Measurements from ENCODE around the gene MBD4. TPM values are rescaled to one million over a fixed set of nuclear protein-coding genes. Genes with fewer than 3 reads are reported as not detected.
A peak's percentile ranks its signal among the peaks of the same experiment; 100 is the strongest.

MBD4 gene
- total RNA-seq, 1 experiment from 2014 or later: 130 TPM

DNA sequence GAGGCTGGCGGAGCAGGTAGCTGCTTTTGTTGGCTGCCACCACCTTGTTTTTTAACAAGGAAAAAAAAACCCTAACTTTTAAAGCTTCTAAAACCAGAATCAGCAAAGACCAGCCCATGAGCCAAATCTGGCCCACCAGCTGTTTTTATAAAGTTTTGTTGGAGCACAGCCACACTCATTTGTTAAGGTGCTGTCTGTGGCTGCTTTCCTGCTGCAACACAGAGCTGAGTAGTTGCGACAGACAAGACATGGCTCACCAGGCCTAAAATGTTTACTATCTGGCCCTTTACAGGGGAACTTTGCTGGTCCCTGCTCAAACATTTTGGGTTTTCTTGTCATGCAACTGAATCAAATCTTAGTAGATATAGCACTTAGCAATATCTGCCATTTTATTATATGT lies 30.2 kb downstream of the MBD4 start:
- Histone ChIP-seq H3K79me2 (ENCODE audit: low read length) (no peaks in the 10 kb centered on the region), H3K4me3 (ENCODE audit: low read length) (no peak overlapping the region), H2AFZ (ENCODE audit: low read length) (peak overlapping the region; percentile 62), H4K20me1 (ENCODE audit: insufficient read depth, low read depth, low read length) (no peaks in the 10 kb centered on the region), H3K4me1 (ENCODE audit: low read length) (peaks cover 6% of the 10 kb centered on the region), H3K36me3 (ENCODE audit: insufficient read depth, low read length) (no peaks in the 10 kb centered on the region), H3K27ac (ENCODE audit: low read length) (no peak overlapping the region), H3K9me2 (replicated peaks; ENCODE audit: insufficient read depth, low read length) (no peaks in the 10 kb centered on the region), H3K4me2 (ENCODE audit: low read depth, low read length, poor library complexity, severe bottlenecking) (no peak overlapping the region), H3K27me3 (ENCODE audit: low read length) (no peaks in the 10 kb centered on the region), H3K9me3 (ENCODE audit: low read length) (no peaks in the 10 kb centered on the region), H3K9ac (ENCODE audit: low read length) (no peak overlapping the region)
- no peak for DNase-seq

GRCh38 chr3:129404610-129405009 lies 35.1 kb downstream of the MBD4 start:
- H3K9ac ChIP-seq (ENCODE audit: low read length): no peak overlapping the region
- no peak overlapping the region for H3K27ac ChIP-seq (ENCODE audit: low read length)
- no peaks in the 10 kb centered on the region for H3K36me3 ChIP-seq (ENCODE audit: insufficient read depth, low read length)
- DNase-seq: no peak
- H3K4me1 ChIP-seq (ENCODE audit: low read length): peaks cover 15% of the 10 kb centered on the region
- no peaks in the 10 kb centered on the region for H3K9me3 ChIP-seq (ENCODE audit: low read length)
- H3K9me2 ChIP-seq (replicated peaks; ENCODE audit: insufficient read depth, low read length): no peaks in the 10 kb centered on the region
- no peaks in the 10 kb centered on the region for H4K20me1 ChIP-seq (ENCODE audit: insufficient read depth, low read depth, low read length)
- H3K4me3 ChIP-seq (ENCODE audit: low read length): no peak overlapping the region
- H3K27me3 ChIP-seq (ENCODE audit: low read length): no peaks in the 10 kb centered on the region
- H3K79me2 ChIP-seq (ENCODE audit: low read length): no peaks in the 10 kb centered on the region
- no peak overlapping the region for H3K4me2 ChIP-seq (ENCODE audit: low read depth, low read length, poor library complexity, severe bottlenecking)
- H2AFZ ChIP-seq (ENCODE audit: low read length): no peak overlapping the region

DNA sequence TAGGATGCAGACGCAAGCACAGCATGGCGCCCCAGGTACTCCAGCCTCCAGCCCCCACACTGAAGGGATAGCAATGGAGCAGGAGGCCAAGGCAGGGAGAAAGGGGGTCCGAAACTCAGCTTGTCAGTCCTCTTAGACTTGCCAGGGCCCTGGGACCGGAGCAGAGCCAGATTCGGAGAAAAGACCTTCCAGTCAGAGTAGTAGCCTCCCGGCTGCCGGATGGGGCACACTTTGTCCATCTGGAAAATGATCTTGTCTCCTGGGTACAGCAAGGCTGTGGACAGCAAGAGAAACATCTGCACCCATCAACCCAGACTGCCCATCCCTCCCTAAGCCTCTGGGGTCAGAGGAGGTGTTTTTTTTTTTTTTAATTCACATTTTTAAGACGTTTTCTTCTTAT lies 35.6 kb downstream of the MBD4 start:
- no peaks in the 10 kb centered on the region for H4K20me1 ChIP-seq (ENCODE audit: insufficient read depth, low read depth, low read length)
- no peak overlapping the region for H3K27ac ChIP-seq (ENCODE audit: low read length)
- no peaks in the 10 kb centered on the region for H3K27me3 ChIP-seq (ENCODE audit: low read length)
- H3K4me1 ChIP-seq (ENCODE audit: low read length): peaks cover 11% of the 10 kb centered on the region
- DNase-seq: no peak
- H3K9ac ChIP-seq (ENCODE audit: low read length): no peak overlapping the region
- H3K9me2 ChIP-seq (replicated peaks; ENCODE audit: insufficient read depth, low read length): no peaks in the 10 kb centered on the region
- no peaks in the 10 kb centered on the region for H3K9me3 ChIP-seq (ENCODE audit: low read length)
- H3K4me2 ChIP-seq (ENCODE audit: low read depth, low read length, poor library complexity, severe bottlenecking): no peak overlapping the region
- peaks cover 1% of the 10 kb centered on the region for H3K79me2 ChIP-seq (ENCODE audit: low read length)
- H3K4me3 ChIP-seq (ENCODE audit: low read length): no peak overlapping the region
- no peaks in the 10 kb centered on the region for H3K36me3 ChIP-seq (ENCODE audit: insufficient read depth, low read length)
- H2AFZ ChIP-seq (ENCODE audit: low read length): no peak overlapping the region

GRCh38 chr3:129403450-129403849 lies 36.3 kb downstream of the MBD4 start:
- peaks cover 3% of the 10 kb centered on the region; the same call in 1 of the 2 replicates for H4K20me1 ChIP-seq (ENCODE audit: insufficient read depth, low read depth, low read length)
- no peak overlapping the region for H3K4me2 ChIP-seq (ENCODE audit: low read depth, low read length, poor library complexity, severe bottlenecking)
- H3K4me1 ChIP-seq (ENCODE audit: low read length): peaks cover 11% of the 10 kb centered on the region
- H3K4me3 ChIP-seq (ENCODE audit: low read length): no peak overlapping the region
- H3K9me2 ChIP-seq (replicated peaks; ENCODE audit: insufficient read depth, low read length): no peaks in the 10 kb centered on the region
- DNase-seq: no peak
- no peaks in the 10 kb centered on the region for H3K27me3 ChIP-seq (ENCODE audit: low read length)
- no peak overlapping the region for H2AFZ ChIP-seq (ENCODE audit: low read length)
- H3K79me2 ChIP-seq (ENCODE audit: low read length): peaks cover 8% of the 10 kb centered on the region
- H3K9me3 ChIP-seq (ENCODE audit: low read length): no peaks in the 10 kb centered on the region
- H3K36me3 ChIP-seq (ENCODE audit: insufficient read depth, low read length): no peaks in the 10 kb centered on the region
- no peak overlapping the region for H3K27ac ChIP-seq (ENCODE audit: low read length)
- H3K9ac ChIP-seq (ENCODE audit: low read length): no peak overlapping the region

GRCh38 chr3:129402616-129403015 lies 37.1 kb downstream of the MBD4 start:
- Histone ChIP-seq H3K36me3 (ENCODE audit: insufficient read depth, low read length) (no peaks in the 10 kb centered on the region), H3K27ac (ENCODE audit: low read length) (no peak overlapping the region), H3K27me3 (ENCODE audit: low read length) (no peaks in the 10 kb centered on the region), H3K4me1 (ENCODE audit: low read length) (peaks cover 20% of the 10 kb centered on the region), H3K9me3 (ENCODE audit: low read length) (no peaks in the 10 kb centered on the region), H4K20me1 (ENCODE audit: insufficient read depth, low read depth, low read length) (peaks cover 10% of the 10 kb centered on the region; the same call in 1 of the 2 replicates), H3K9me2 (replicated peaks; ENCODE audit: insufficient read depth, low read length) (no peaks in the 10 kb centered on the region), H2AFZ (ENCODE audit: low read length) (no peak overlapping the region), H3K9ac (ENCODE audit: low read length) (no peak overlapping the region), H3K4me3 (ENCODE audit: low read length) (no peak overlapping the region), H3K4me2 (ENCODE audit: low read depth, low read length, poor library complexity, severe bottlenecking) (no peak overlapping the region), H3K79me2 (ENCODE audit: low read length) (peaks cover 17% of the 10 kb centered on the region)
- DNase-seq: no peak

- Histone ChIP-seq H3K4me3 (ENCODE audit: low read length) (no peak overlapping the region), H2AFZ (ENCODE audit: low read length) (no peak overlapping the region)
Observed at GRCh38 chr3:129402210-129402609, 37.5 kb downstream of the MBD4 start.

DNA sequence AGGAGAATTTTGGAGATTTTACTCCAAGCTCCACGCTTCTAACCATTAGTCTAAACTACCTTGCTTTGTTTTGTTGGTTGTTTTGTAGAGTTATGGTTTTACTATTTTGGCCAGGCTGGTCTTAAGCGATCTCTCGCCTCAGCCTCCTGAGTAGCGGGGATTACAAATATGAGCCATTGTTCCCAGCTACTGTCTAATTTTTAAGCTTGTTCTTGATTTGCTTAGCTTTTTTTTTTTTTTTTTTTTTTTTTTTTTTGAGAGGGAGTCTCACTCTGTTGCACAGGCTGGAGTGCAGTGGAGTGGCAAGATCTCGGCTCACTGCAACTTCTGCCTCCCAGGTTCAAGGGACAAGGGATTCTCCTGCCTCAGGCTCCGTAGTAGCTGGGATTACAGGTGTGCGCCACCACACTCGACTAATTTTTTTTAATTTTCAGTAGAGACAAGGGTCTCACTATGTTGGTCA lies 39.8 kb downstream of the MBD4 start:
- Histone ChIP-seq H2AFZ (ENCODE audit: low read length) (peak overlapping the region; percentile 25; the same call in 1 of the 2 replicates), H3K9ac (ENCODE audit: low read length) (peak overlapping the region; percentile 84)
- no peak for DNase-seq

More at GRCh38 chr3:129402210-129402609, 37.5 kb downstream of the MBD4 start:
- no peaks in the 10 kb centered on the region for H3K36me3 ChIP-seq (ENCODE audit: insufficient read depth, low read length)
- peaks cover 22% of the 10 kb centered on the region for H3K4me1 ChIP-seq (ENCODE audit: low read length)
- H3K9ac ChIP-seq (ENCODE audit: low read length): no peak overlapping the region
- no peak for DNase-seq
- peaks cover 10% of the 10 kb centered on the region; the same call in 1 of the 2 replicates for H4K20me1 ChIP-seq (ENCODE audit: insufficient read depth, low read depth, low read length)
- no peak overlapping the region for H3K4me2 ChIP-seq (ENCODE audit: low read depth, low read length, poor library complexity, severe bottlenecking)
- H3K27me3 ChIP-seq (ENCODE audit: low read length): no peaks in the 10 kb centered on the region
- H3K9me2 ChIP-seq (replicated peaks; ENCODE audit: insufficient read depth, low read length): no peaks in the 10 kb centered on the region
- no peaks in the 10 kb centered on the region for H3K9me3 ChIP-seq (ENCODE audit: low read length)
- H3K79me2 ChIP-seq (ENCODE audit: low read length): peaks cover 21% of the 10 kb centered on the region
- no peak overlapping the region for H3K27ac ChIP-seq (ENCODE audit: low read length)

DNA sequence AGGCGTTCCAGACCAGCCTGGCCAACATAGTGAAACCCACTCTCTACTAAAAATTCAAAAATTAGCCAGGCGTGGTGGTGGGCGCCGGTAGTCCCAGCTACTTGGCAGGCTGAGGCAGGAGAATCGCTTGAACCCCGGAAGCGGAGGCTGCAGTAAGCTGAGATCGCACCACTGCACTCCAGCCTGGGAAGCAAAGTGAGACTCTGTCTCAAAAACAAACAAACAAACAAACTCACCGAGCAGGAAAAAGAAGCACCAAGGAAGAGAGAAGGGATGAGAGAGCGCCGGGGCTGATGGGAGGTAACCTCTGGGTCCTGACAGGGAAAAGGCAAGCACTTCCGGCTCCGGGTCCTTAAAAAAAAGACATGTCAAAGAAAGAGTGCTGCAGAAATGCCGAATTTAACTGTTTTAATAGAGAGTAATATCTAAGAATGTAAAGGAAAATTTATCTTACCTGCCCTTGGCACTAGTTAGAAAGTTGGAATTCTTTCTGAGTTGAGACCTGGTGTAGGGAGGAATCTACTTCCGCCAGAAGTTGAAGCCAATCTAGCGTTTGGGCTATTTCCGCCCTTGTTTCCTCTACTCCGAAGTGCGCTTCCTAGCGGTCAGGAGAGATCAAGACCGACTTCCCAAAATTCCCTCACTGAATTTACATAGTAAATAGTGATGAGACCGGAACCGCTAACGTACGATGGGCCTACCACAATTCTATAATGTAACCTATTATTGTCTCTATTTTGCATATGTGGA lies 40.4 kb downstream of the MBD4 start:
- H3K4me1 ChIP-seq (ENCODE audit: low read length): peaks cover 22% of the 10 kb centered on the region
- H3K27ac ChIP-seq (ENCODE audit: low read length): peak overlapping the region; percentile 61
- peaks cover 29% of the 10 kb centered on the region; the same call in 1 of the 2 replicates for H4K20me1 ChIP-seq (ENCODE audit: insufficient read depth, low read depth, low read length)
- H3K79me2 ChIP-seq (ENCODE audit: low read length): peaks cover 43% of the 10 kb centered on the region
- H3K36me3 ChIP-seq (ENCODE audit: insufficient read depth, low read length): peaks cover 6% of the 10 kb centered on the region; the same call in 1 of the 2 replicates
- peak; percentile 96 for DNase-seq
- peak overlapping the region; percentile 84 for H3K4me3 ChIP-seq (ENCODE audit: low read length)
- H2AFZ ChIP-seq (ENCODE audit: low read length): peak overlapping the region; percentile 25
- H3K4me2 ChIP-seq (ENCODE audit: low read depth, low read length, poor library complexity, severe bottlenecking): peak overlapping the region; percentile 93
- H3K27me3 ChIP-seq (ENCODE audit: low read length): no peaks in the 10 kb centered on the region
- H3K9me2 ChIP-seq (replicated peaks; ENCODE audit: insufficient read depth, low read length): no peaks in the 10 kb centered on the region
- peak overlapping the region; percentile 84 for H3K9ac ChIP-seq (ENCODE audit: low read length)
- no peaks in the 10 kb centered on the region for H3K9me3 ChIP-seq (ENCODE audit: low read length)

More for the DNA sequence above, 39.8 kb downstream of the MBD4 start:
- peak overlapping the region; percentile 84 for H3K4me3 ChIP-seq (ENCODE audit: low read length)
- peaks cover 22% of the 10 kb centered on the region for H3K4me1 ChIP-seq (ENCODE audit: low read length)
- H3K79me2 ChIP-seq (ENCODE audit: low read length): peaks cover 43% of the 10 kb centered on the region
- peak overlapping the region; percentile 93 for H3K4me2 ChIP-seq (ENCODE audit: low read depth, low read length, poor library complexity, severe bottlenecking)
- H3K36me3 ChIP-seq (ENCODE audit: insufficient read depth, low read length): peaks cover 3% of the 10 kb centered on the region; the same call in 1 of the 2 replicates
- H4K20me1 ChIP-seq (ENCODE audit: insufficient read depth, low read depth, low read length): peaks cover 29% of the 10 kb centered on the region; the same call in 1 of the 2 replicates
- no peaks in the 10 kb centered on the region for H3K9me3 ChIP-seq (ENCODE audit: low read length)
- no peaks in the 10 kb centered on the region for H3K27me3 ChIP-seq (ENCODE audit: low read length)
- peak overlapping the region; percentile 61 for H3K27ac ChIP-seq (ENCODE audit: low read length)
- no peaks in the 10 kb centered on the region for H3K9me2 ChIP-seq (replicated peaks; ENCODE audit: insufficient read depth, low read length)

All from Karpas-422 (cell line).